HG02678 (cell line): ENCODE measurements around the gene CEP295NL.
"Not testable (repeated sequence)": the region's sequence is repeated elsewhere in the genome, so short reads cannot be mapped to it uniquely, and the experiment has no call there.

Experiments
- ATAC-seq: cut with Tn5 transposase; IDR thresholded peaks from one replicate; pipeline ENCODE4 v1.9.1; 2021; ENCODE audit warnings: mild to moderate bottlenecking, moderate library complexity; ENCODE audit not compliant: unreplicated experiment

CEP295NL gene

GRCh38 chr17:78929908-78930775 is 27.1 kb upstream of the CEP295NL start:
- ATAC-seq = no peak

- ATAC-seq = no peak
Measured at GRCh38 chr17:78925662-78926555, 22.9 kb upstream of the CEP295NL start.

- ATAC-seq = no peak
Measured at GRCh38 chr17:78925234-78925633, 22.2 kb upstream of the CEP295NL start, which contains the start of gene TIMP2. TSS of gene TIMP2 (minus strand) at chr17:78925387. CDS start at chr17:78925088, 299 bp downstream.

- ATAC-seq = no peak
Measured at GRCh38 chr17:78924481-78925151, 21.6 kb upstream of the CEP295NL start.

GRCh38 chr17:78923660-78924453 is 20.9 kb upstream of the CEP295NL start:
- no peak for ATAC-seq

- no peak for ATAC-seq
Measured at GRCh38 chr17:78922816-78923498, 20.0 kb upstream of the CEP295NL start.

GRCh38 chr17:78921437-78921971 is 18.5 kb upstream of the CEP295NL start:
- no peak for ATAC-seq

- no peak for ATAC-seq
Measured at GRCh38 chr17:78920528-78920927, 17.5 kb upstream of the CEP295NL start.

GRCh38 chr17:78919861-78920450 is 17.0 kb upstream of the CEP295NL start:
- ATAC-seq = no peak

GRCh38 chr17:78918979-78919378 is 16.0 kb upstream of the CEP295NL start:
- ATAC-seq = no peak

GRCh38 chr17:78917451-78918275 is 14.7 kb upstream of the CEP295NL start:
- ATAC-seq = no peak

GRCh38 chr17:78915872-78916632 is 13.1 kb upstream of the CEP295NL start:
- no peak for ATAC-seq

GRCh38 chr17:78913115-78913514 is 10.1 kb upstream of the CEP295NL start:
- no peak for ATAC-seq

GRCh38 chr17:78912082-78912481 is 9.1 kb upstream of the CEP295NL start:
- no peak for ATAC-seq

- not testable (repeated sequence) for ATAC-seq
Measured at GRCh38 chr17:78911543-78911942, 8.5 kb upstream of the CEP295NL start.

GRCh38 chr17:78910497-78911284 is 7.7 kb upstream of the CEP295NL start:
- no peak for ATAC-seq

GRCh38 chr17:78908426-78908825 is 5.4 kb upstream of the CEP295NL start:
- ATAC-seq = no peak
